Lower leg skin (tissue), 4 donors: ENCODE data around the gene CCDC146. TPM values are rescaled to one million over a fixed set of nuclear protein-coding genes. Genes with fewer than 3 reads are reported as not detected.

Experiments
- DNase-seq, 2 donors: peaks; one replicate each; pipeline ENCODE4 v3.0.0-alpha.2; 2019; ENCODE audit warnings: low spot score in 2 of 2
- H3K4me3 ChIP-seq: fragments of 200-600 bp; sonication (generic); 2 replicates; pipeline ENCODE4 v1.5.1; 2017; ENCODE audit warnings: mild to moderate bottlenecking, low read depth; ENCODE audit not compliant: poor library complexity, severe bottlenecking
- POLR2A ChIP-seq, 2 donors: fragments of 450-650 bp; IDR thresholded peaks; one replicate each; pipeline ENCODE4 v1.6.1; 2016 to 2017; ENCODE audit warnings: antibody characterized with exemption in 2 of 2, mild to moderate bottlenecking in 1 of 2, moderate library complexity in 1 of 2
- WGBS, 2 donors: methylation state at CpG; one replicate each; pipeline ENCODE4 v1.1.5; 2018; 5-methylcytosine and 5-hydroxymethylcytosine counted together
- intact Hi-C: fragments of 100-400 bp; cut with DNase I; formaldehyde crosslinking; loops from one replicate; pipeline ENCODE4 v1.15.0; 2023; ENCODE audit warnings: low total_unique reads
- total RNA-seq, 4 donors: library from RNA; depleted of rRNA; stranded (reverse); fragments of >200 nt; gene quantifications; one replicate each; pipeline ENCODE4 v1.1.0, GENCODE V29; 2016
- TF ChIP-seq, protein P1 (sequence below), 3 donors: fragments of 450-650 bp; IDR thresholded peaks; one replicate each; pipeline ENCODE4 v1.5.1; 2016; ENCODE audit warnings: antibody characterized with exemption in 3 of 3, mild to moderate bottlenecking in 3 of 3, moderate library complexity in 2 of 3

The CCDC146 gene
- total RNA-seq, 4 donors from 2014 or later = 15.4 to 27.8 (median 20.7) TPM

DNA sequence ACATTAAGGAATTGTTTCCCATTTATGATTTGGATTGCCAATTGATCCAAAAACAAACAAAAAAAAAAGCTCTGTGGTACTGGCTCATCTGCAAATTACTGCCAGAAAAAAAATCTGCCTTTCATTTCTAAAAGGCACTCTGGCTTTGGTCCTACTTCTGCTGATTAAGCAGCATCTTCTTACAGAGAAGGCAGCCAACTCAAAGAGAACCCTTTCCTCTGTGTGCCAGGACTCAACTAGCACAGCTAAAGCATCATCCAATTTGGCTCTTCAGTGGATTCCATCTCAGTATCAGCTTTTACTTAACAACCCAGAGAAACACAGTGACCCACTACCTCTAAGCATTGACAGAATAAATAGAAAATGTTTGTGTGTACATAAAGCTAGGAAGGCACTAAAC, 213.2 kb downstream of the CCDC146 start:
- no peak for TF ChIP-seq POLR2A (IDR thresholded peaks at IDR 0.05)
- TF ChIP-seq, protein P1, sequence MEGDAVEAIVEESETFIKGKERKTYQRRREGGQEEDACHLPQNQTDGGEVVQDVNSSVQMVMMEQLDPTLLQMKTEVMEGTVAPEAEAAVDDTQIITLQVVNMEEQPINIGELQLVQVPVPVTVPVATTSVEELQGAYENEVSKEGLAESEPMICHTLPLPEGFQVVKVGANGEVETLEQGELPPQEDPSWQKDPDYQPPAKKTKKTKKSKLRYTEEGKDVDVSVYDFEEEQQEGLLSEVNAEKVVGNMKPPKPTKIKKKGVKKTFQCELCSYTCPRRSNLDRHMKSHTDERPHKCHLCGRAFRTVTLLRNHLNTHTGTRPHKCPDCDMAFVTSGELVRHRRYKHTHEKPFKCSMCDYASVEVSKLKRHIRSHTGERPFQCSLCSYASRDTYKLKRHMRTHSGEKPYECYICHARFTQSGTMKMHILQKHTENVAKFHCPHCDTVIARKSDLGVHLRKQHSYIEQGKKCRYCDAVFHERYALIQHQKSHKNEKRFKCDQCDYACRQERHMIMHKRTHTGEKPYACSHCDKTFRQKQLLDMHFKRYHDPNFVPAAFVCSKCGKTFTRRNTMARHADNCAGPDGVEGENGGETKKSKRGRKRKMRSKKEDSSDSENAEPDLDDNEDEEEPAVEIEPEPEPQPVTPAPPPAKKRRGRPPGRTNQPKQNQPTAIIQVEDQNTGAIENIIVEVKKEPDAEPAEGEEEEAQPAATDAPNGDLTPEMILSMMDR (IDR thresholded peaks at IDR 0.05) = no peak
- intact Hi-C loops = no loop called here

DNA sequence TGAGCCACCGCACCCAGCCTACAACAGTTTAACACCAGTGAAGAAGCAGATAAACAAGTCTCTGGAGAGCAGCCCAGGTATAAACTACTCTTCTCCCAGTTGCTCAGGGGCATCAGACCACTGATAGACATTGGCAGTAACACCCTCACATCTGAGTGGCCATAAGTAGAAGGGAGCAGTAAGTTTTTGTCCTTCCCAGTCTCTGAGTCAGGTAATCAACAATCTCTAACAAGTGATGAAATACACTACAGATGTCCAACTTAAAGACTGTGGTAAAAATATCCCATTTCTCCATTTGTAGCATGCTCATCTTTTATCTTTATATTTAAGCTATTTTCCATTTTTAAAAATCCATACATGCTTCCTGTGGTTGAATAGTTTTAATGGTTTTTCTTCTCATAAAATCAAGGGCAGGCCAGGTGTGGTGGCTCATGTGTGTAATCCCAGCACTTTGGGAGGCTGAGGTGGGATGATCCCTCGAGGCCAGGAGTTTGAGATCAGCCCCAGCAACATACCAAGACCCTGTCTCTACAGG, 215.1 kb downstream of the CCDC146 start:
- no peak for TF ChIP-seq POLR2A (IDR thresholded peaks at IDR 0.05)
- TF ChIP-seq, protein P1 (IDR thresholded peaks at IDR 0.05) = no peak
- DNase-seq = no peak
- intact Hi-C loops = no loop called here
- WGBS, 2 donors = 88 to 94% methylated on average over 2 of the region's 2 CpGs
- no peak overlapping the region for H3K4me3 ChIP-seq

More for the DNA sequence above, 213.2 kb downstream of the CCDC146 start:
- H3K4me3 ChIP-seq = no peak overlapping the region
- no peak for DNase-seq

GRCh38 chr7:77338260-77338659, 215.8 kb downstream of the CCDC146 start:
- no peak for DNase-seq
- intact Hi-C loops = no loop called here
- whole genome bisulfite sequencing, 2 donors = 56 to 73% methylated on average over 4 of the region's 4 CpGs
- no peak for TF ChIP-seq POLR2A (IDR thresholded peaks at IDR 0.05)
- TF ChIP-seq, protein P1 (IDR thresholded peaks at IDR 0.05) = no peak
- no peak overlapping the region for H3K4me3 ChIP-seq

DNA sequence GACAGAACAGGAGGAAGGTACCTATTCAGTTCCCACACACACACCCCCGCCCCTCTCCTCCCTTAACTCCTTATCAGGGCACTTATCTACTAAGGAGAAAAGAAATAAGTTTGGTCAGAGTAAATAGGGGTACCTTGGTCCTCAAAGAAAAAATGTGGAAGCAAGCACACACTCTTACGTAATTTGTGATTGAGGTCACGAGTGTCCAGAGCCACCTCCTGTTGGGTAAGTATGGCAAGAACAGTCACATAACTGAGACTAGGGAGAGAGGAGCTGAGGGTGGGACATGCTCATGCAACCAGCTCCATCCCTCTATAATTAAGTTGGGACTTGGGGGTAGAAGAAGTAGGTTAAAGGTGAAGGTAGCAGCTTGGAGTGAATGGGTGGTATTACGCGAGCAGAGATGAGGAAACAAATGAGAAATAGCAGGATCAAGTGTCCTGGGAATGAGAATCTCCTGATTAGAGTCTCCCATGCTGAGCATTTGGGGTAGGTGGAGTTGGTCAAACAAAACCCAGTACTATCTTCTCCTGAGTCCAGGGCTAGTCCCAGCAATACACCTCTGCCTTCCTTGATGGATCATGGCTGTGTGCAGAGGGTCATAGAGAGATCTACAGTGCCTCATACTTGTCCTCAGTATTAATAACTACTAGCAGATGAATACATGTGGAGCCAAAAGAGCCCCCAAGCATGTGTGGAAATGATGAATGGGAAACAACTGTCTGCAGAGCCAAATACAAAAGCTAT, 216.6 kb downstream of the CCDC146 start:
- intact Hi-C loops = no loop called here
- H3K4me3 ChIP-seq = no peak overlapping the region
- TF ChIP-seq, protein P1 (IDR thresholded peaks at IDR 0.05) = no peak
- TF ChIP-seq POLR2A (IDR thresholded peaks at IDR 0.05) = no peak
- 70 to 95% methylated on average over 5 of the region's 5 CpGs for WGBS, 2 donors
- DNase-seq = no peak

DNA sequence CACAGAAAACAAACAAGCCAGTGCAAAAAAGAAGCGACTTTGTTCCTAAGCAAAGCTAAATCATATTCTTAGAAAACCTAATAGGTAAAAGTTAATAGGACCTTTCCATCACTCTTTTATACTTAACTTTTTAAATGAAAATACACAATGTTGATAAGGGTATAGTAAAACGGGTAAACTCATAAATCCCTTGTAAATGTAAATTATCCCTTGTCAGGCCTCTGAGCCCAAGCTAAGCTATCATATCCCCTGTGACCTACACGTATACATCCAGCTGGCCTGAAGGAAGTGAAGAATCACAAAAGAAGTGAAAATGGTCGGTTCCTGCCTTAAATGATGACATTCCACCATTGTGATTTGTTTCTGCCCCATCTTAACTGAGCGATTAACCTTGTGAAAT, 217.3 kb downstream of the CCDC146 start:
- no peak for DNase-seq
- 74 to 79% methylated on average over 5 of the region's 5 CpGs for WGBS, 2 donors
- intact Hi-C loops = no loop called here
- no peak overlapping the region for H3K4me3 ChIP-seq
- TF ChIP-seq POLR2A (IDR thresholded peaks at IDR 0.05) = no peak
- TF ChIP-seq, protein P1 (IDR thresholded peaks at IDR 0.05) = no peak

Other genes with a start within 250 kb of the CCDC146 start
- not detected for gene SPDYE17, start 90.3 kb upstream of the CCDC146 start, total RNA-seq
- gene SPDYE18, start 60.1 kb upstream of the CCDC146 start, total RNA-seq = 1 to 10 TPM in 3 of 4 donors, not detected in 1; 1.7 to 2.7 (median 2.1) TPM
- gene FGL2, start 77.2 kb downstream of the CCDC146 start, total RNA-seq = 10 to 100 TPM in 2 of 4 donors, 1 to 10 TPM in 2; 8.7 to 15.7 (median 10.2) TPM